BE2C (cell line): ENCODE data around the gene CDHR4.
"Not testable (repeated sequence)": the region's sequence is repeated elsewhere in the genome, so short reads cannot be mapped to it uniquely, and the experiment has no call there.

ENCODE experiments used
- DNase-seq: peaks from one replicate; pipeline ENCODE4 v3.0.0-alpha.2; 2020
- H3K27me3 ChIP-seq: fragments of 250-450 bp; sonication (Bioruptor Pico); 2 replicates; pipeline ENCODE4 v1.5.1; 2020; ENCODE audit warnings: mild to moderate bottlenecking
- H3K36me3 ChIP-seq: fragments of 250-450 bp; sonication (Bioruptor Pico); 2 replicates; pipeline ENCODE4 v1.5.1; 2020; ENCODE audit warnings: mild to moderate bottlenecking
- H3K4me1 ChIP-seq: fragments of 250-450 bp; sonication (Bioruptor Pico); 2 replicates; pipeline ENCODE4 v1.5.1; 2020
- H3K4me3 ChIP-seq: 2 replicates; pipeline ENCODE4 v1.5.1; 2011; ENCODE audit warnings: low read depth, low read length
- H3K9me3 ChIP-seq: fragments of 250-450 bp; sonication (Bioruptor Pico); 2 replicates; pipeline ENCODE4 v1.5.1; 2020
- TF ChIP-seq, protein P1 (sequence below): IDR thresholded peaks from 2 replicates; pipeline ENCODE4 v1.5.1; 2012; ENCODE audit warnings: mild to moderate bottlenecking, low read depth, low read length

CDHR4 gene

GRCh38 chr3:49750056-49750455 lies 49.6 kb downstream of the CDHR4 start:
- Histone ChIP-seq H3K9me3 (no peaks in the 10 kb centered on the region), H3K36me3 (no peaks in the 10 kb centered on the region; the same call in 1 of the 2 replicates), H3K27me3 (no peaks in the 10 kb centered on the region), H3K4me3 (no peak overlapping the region), H3K4me1 (no peaks in the 10 kb centered on the region)
- TF ChIP-seq, protein P1, sequence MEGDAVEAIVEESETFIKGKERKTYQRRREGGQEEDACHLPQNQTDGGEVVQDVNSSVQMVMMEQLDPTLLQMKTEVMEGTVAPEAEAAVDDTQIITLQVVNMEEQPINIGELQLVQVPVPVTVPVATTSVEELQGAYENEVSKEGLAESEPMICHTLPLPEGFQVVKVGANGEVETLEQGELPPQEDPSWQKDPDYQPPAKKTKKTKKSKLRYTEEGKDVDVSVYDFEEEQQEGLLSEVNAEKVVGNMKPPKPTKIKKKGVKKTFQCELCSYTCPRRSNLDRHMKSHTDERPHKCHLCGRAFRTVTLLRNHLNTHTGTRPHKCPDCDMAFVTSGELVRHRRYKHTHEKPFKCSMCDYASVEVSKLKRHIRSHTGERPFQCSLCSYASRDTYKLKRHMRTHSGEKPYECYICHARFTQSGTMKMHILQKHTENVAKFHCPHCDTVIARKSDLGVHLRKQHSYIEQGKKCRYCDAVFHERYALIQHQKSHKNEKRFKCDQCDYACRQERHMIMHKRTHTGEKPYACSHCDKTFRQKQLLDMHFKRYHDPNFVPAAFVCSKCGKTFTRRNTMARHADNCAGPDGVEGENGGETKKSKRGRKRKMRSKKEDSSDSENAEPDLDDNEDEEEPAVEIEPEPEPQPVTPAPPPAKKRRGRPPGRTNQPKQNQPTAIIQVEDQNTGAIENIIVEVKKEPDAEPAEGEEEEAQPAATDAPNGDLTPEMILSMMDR, result no peak
- no peak for DNase-seq

DNA sequence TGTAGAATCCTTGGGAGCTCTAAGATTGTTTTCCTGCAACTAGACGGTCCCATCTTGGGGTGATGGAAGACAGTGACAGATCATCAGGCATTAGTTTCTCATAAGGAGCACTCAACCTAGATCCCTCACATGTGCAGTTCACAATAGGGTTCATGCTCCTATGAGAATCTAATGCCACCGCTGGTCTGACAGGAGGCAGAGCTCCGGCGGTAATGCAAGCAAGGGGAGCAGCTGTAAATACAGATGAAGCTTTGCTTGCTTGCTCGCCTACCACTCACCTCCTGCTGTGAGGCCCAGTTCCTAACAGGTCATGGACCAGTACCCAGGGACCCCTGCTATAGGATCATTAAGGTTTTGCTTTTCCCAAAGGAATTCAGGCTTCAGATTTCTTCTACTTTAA lies 50.8 kb downstream of the CDHR4 start:
- H3K4me3 ChIP-seq, H3K9me3 ChIP-seq, DNase-seq, H3K27me3 ChIP-seq, H3K36me3 ChIP-seq, H3K4me1 ChIP-seq: not testable (repeated sequence)

- H3K27me3 ChIP-seq, result no peaks in the 10 kb centered on the region
- no peak for DNase-seq
- no peaks in the 10 kb centered on the region for H3K4me1 ChIP-seq
- TF ChIP-seq, protein P1, result no peak
- H3K9me3 ChIP-seq, result no peaks in the 10 kb centered on the region
- no peaks in the 10 kb centered on the region; the same call in 1 of the 2 replicates for H3K36me3 ChIP-seq
- H3K4me3 ChIP-seq, result no peak overlapping the region
Observed at GRCh38 chr3:49747792-49748480, 51.7 kb downstream of the CDHR4 start.

GRCh38 chr3:49745986-49746385 lies 53.7 kb downstream of the CDHR4 start:
- H3K27me3 ChIP-seq, result no peaks in the 10 kb centered on the region
- H3K36me3 ChIP-seq, result no peaks in the 10 kb centered on the region; the same call in 1 of the 2 replicates
- DNase-seq, result no peak
- no peaks in the 10 kb centered on the region for H3K9me3 ChIP-seq
- H3K4me3 ChIP-seq, result no peak overlapping the region
- H3K4me1 ChIP-seq, result no peaks in the 10 kb centered on the region
- TF ChIP-seq, protein P1, result no peak
